IMR-90 (cell line): ENCODE results near the gene AQP12A. TPM values are rescaled to one million over a fixed set of nuclear protein-coding genes. Genes with fewer than 3 reads are reported as not detected.

Experiments
- ATAC-seq: fragments of 200-7000 bp; cut with Tn5 transposase; 2 replicates; pipeline ENCODE4 v1.9.1; 2020; ENCODE audit warnings: low read depth, mild to moderate bottlenecking, moderate library complexity
- BruUV-seq: library from RNA; stranded (reverse); fragments of 400-500 nt; replicated peaks from 2 replicates; lab custom pipeline; 2021; lab: Mats Ljungman, UMichigan
- CTCF ChIA-PET: fragments of 300-600 bp; formaldehyde crosslinking; extraction: SDS; loops from one replicate; lab custom pipeline; 2021; ENCODE audit warnings: antibody characterized with exemption; lab: Yijun Ruan, JAX
- POLR2A ChIA-PET: fragments of 300-600 bp; sonication (Branson Sonifier 250); formaldehyde crosslinking; loops from one replicate; lab custom pipeline; 2022; ENCODE audit warnings: antibody characterized with exemption; ENCODE audit not compliant: unreplicated experiment; lab: Charles Lee
- DNase-seq: peaks from one replicate; pipeline ENCODE4 v3.0.0; 2013
- H2AFZ ChIP-seq: replicated peaks from 2 replicates; pipeline ENCODE3; 2013; ENCODE audit warnings: low read length, mild to moderate bottlenecking; ENCODE audit not compliant: poor library complexity
- H2AK5ac ChIP-seq: 2 replicates; pipeline ENCODE4 v1.6.1; 2013; ENCODE audit warnings: low read depth, low read length, inconsistent platforms
- H2AK9ac ChIP-seq: replicated peaks from 2 replicates; pipeline ENCODE3; 2013; ENCODE audit warnings: mild to moderate bottlenecking, low read depth, low read length, moderate library complexity; ENCODE audit not compliant: poor library complexity
- H2BK120ac ChIP-seq: 2 replicates; pipeline ENCODE4 v1.6.1; 2013; ENCODE audit warnings: low read depth, low read length, inconsistent platforms
- H2BK15ac ChIP-seq: 3 replicates; pipeline ENCODE4 v1.6.1; 2013; ENCODE audit warnings: low read depth, low read length, inconsistent platforms
- H2BK20ac ChIP-seq: 2 replicates; pipeline ENCODE4 v1.6.1; 2013; ENCODE audit warnings: low read depth, mild to moderate bottlenecking, inconsistent platforms, low read length, moderate library complexity
- H2BK5ac ChIP-seq: 2 replicates; pipeline ENCODE4 v1.6.1; 2013; ENCODE audit warnings: mild to moderate bottlenecking, low read depth, low read length, inconsistent platforms; ENCODE audit not compliant: poor library complexity, severe bottlenecking
- H3K14ac ChIP-seq: replicated peaks from 2 replicates; pipeline ENCODE4 v1.6.1; 2013; ENCODE audit warnings: low read depth, low read length, inconsistent platforms
- H3K18ac ChIP-seq: 2 replicates; pipeline ENCODE4 v1.6.1; 2013; ENCODE audit warnings: low read depth, low read length, control low read depth
- H3K23ac ChIP-seq: 2 replicates; pipeline ENCODE4 v1.6.1; 2013; ENCODE audit warnings: low read depth, low read length, inconsistent platforms
- H3K27ac ChIP-seq: 2 replicates; pipeline ENCODE4 v1.5.1; 2013; ENCODE audit warnings: mild to moderate bottlenecking, control low read depth, low read length; ENCODE audit not compliant: insufficient read depth
- H3K27me3 ChIP-seq: 2 replicates; pipeline ENCODE4 v1.6.1; 2013; ENCODE audit warnings: low read length; ENCODE audit not compliant: control insufficient read depth, insufficient read depth
- H3K36me3 ChIP-seq: 2 replicates; pipeline ENCODE4 v1.6.1; 2013; ENCODE audit warnings: low read length, mixed read lengths; ENCODE audit not compliant: control insufficient read depth, insufficient read depth
- H3K4ac ChIP-seq: 2 replicates; pipeline ENCODE4 v1.6.1; 2013; ENCODE audit warnings: low read depth, low read length, inconsistent platforms
- H3K4me1 ChIP-seq: 2 replicates; pipeline ENCODE4 v1.6.1; 2013; ENCODE audit warnings: low read length, mixed read lengths; ENCODE audit not compliant: control insufficient read depth, insufficient read depth
- H3K4me2 ChIP-seq: 2 replicates; pipeline ENCODE4 v1.6.1; 2013; ENCODE audit warnings: low read depth, mild to moderate bottlenecking, control low read depth, low read length, moderate library complexity
- H3K4me3 ChIP-seq: 2 replicates; pipeline ENCODE4 v1.5.1; 2013; ENCODE audit warnings: low read depth, mild to moderate bottlenecking, control low read depth, low read length, moderate library complexity; ENCODE audit not compliant: insufficient read depth
- H3K56ac ChIP-seq: 2 replicates; pipeline ENCODE4 v1.6.1; 2013; ENCODE audit warnings: low read length, inconsistent platforms; ENCODE audit not compliant: insufficient read depth; ENCODE audit errors: extremely low read depth
- H3K79me1 ChIP-seq, 2 experiments: 2 replicates each; pipeline ENCODE4 v1.6.1; 2013; ENCODE audit warnings: low read length in 2 of 2, inconsistent platforms in 1 of 2, low read depth in 1 of 2
- H3K9ac ChIP-seq: 2 replicates; pipeline ENCODE4 v1.6.1; 2013; ENCODE audit warnings: low read depth, low read length, control low read depth
- H3K9me1 ChIP-seq: 2 replicates; pipeline ENCODE4 v1.6.1; 2013; ENCODE audit warnings: low read length, inconsistent platforms; ENCODE audit not compliant: insufficient read depth
- H3K9me3 ChIP-seq: 2 replicates; pipeline ENCODE4 v1.6.1; 2013; ENCODE audit warnings: low read length; ENCODE audit not compliant: control insufficient read depth, insufficient read depth
- H4K20me1 ChIP-seq: 2 replicates; pipeline ENCODE4 v1.6.1; 2013; ENCODE audit warnings: low read length, inconsistent platforms; ENCODE audit not compliant: insufficient read depth
- H4K5ac ChIP-seq: 2 replicates; pipeline ENCODE4 v1.6.1; 2013; ENCODE audit warnings: mild to moderate bottlenecking, low read depth, low read length, control low read depth
- H4K8ac ChIP-seq, 2 experiments: 2 replicates each; pipeline ENCODE4 v1.6.1; 2013; ENCODE audit warnings: low read depth in 2 of 2, low read length in 2 of 2, control low read depth in 1 of 2, inconsistent platforms in 1 of 2
- H4K91ac ChIP-seq: 2 replicates; pipeline ENCODE4 v1.6.1; 2013; ENCODE audit warnings: low read depth, low read length, inconsistent platforms; ENCODE audit not compliant: insufficient read depth
- CEBPB ChIP-seq: IDR thresholded peaks from 2 replicates; pipeline ENCODE4 v1.6.1; 2012; ENCODE audit warnings: low read depth, low read length, improper control_type of control experiment
- CTCF ChIP-seq: conservative IDR thresholded peaks from 2 replicates; pipeline ENCODE4 v1.5.1; 2012; ENCODE audit warnings: mild to moderate bottlenecking, low read depth, low read length, improper control_type of control experiment
- ELK1 ChIP-seq: fragments of 150-350 bp; IDR thresholded peaks from 2 replicates; pipeline ENCODE4 v1.6.1; 2016; ENCODE audit warnings: low read depth, mild to moderate bottlenecking, low read length, moderate library complexity, borderline replicate concordance
- FOS ChIP-seq: fragments of 150-350 bp; IDR thresholded peaks from 2 replicates; pipeline ENCODE4 v1.6.1; 2016; ENCODE audit warnings: low read depth, low read length
- NFE2L2 ChIP-seq: fragments of 150-350 bp; IDR thresholded peaks from 2 replicates; pipeline ENCODE4 v1.6.1; 2016; ENCODE audit warnings: low read depth, mild to moderate bottlenecking, low read length
- POLR2A ChIP-seq: IDR thresholded peaks from 2 replicates; pipeline ENCODE4 v1.6.1; 2012; ENCODE audit warnings: mild to moderate bottlenecking, low read depth, low read length
- RAD21 ChIP-seq: IDR thresholded peaks from 2 replicates; pipeline ENCODE4 v1.6.1; 2012; ENCODE audit warnings: low read length, improper control_type of control experiment
- RCOR1 ChIP-seq: IDR thresholded peaks from 2 replicates; pipeline ENCODE4 v1.6.1; 2012; ENCODE audit warnings: mild to moderate bottlenecking, low read length, improper control_type of control experiment; ENCODE audit not compliant: insufficient replicate concordance
- RFX5 ChIP-seq: IDR thresholded peaks from 2 replicates; pipeline ENCODE4 v1.8.0; 2012; ENCODE audit warnings: low read depth, mild to moderate bottlenecking, low read length, moderate library complexity
- SMC3 ChIP-seq: fragments of 150-350 bp; IDR thresholded peaks from 2 replicates; pipeline ENCODE4 v1.6.1; 2016; ENCODE audit warnings: low read depth, mild to moderate bottlenecking, antibody characterized with exemption, low read length, moderate library complexity
- USF2 ChIP-seq: fragments of 150-350 bp; IDR thresholded peaks from 2 replicates; pipeline ENCODE4 v1.6.1; 2017; ENCODE audit warnings: mild to moderate bottlenecking, antibody characterized with exemption, low read length, low read depth
- WGBS, 2 experiments: methylation state at CpG; one replicate each; pipeline versions ENCODE4 v1.1.5 to v1.1.7; 2013; ENCODE audit warnings: missing lambda C conversion rate in 2 of 2; ENCODE audit not compliant: insufficient read length in 1 of 2; ENCODE audit errors: extremely low coverage in 2 of 2; 5-methylcytosine and 5-hydroxymethylcytosine counted together
- dilution Hi-C: fragments of 300-500 bp; cut with HindIII; formaldehyde crosslinking; loops from one replicate; pipeline ENCODE4 v1.14.3; 2018; ENCODE audit warnings: low sequenced_read_pairs; ENCODE audit not compliant: unreplicated experiment
- in situ Hi-C: fragments of 300-500 bp; cut with MboI; formaldehyde crosslinking; loops from 3 replicates; pipeline ENCODE4 v1.14.3; 2019; ENCODE audit warnings: low sequenced_read_pairs, inconsistent platforms, mixed read lengths
- intact Hi-C: fragments of 100-400 bp; cut with micrococcal nuclease; formaldehyde crosslinking; loops from 2 replicates; pipeline ENCODE4 v1.10.0; 2022
- polyA plus RNA-seq, 3 experiments: library from polyadenylated mRNA; depleted of rRNA; stranded (reverse); fragments of >200 nt; gene quantifications; 2 replicates each; pipeline ENCODE4 v1.2.3, GENCODE V29; 2012; ENCODE audit warnings: low replicate concordance in 1 of 3
- total RNA-seq: library from RNA; depleted of rRNA; stranded (reverse); fragments of >200 nt; gene quantifications from 2 replicates; pipeline ENCODE4 v1.2.3, GENCODE V29; 2012

Gene AQP12A
- total and polyA plus RNA-seq, 2 of the 4 experiments (the other 2 are of a cell fraction) = not detected

- H3K27ac ChIP-seq = no peak overlapping the region
- H4K5ac ChIP-seq = no peak overlapping the region
- DNase-seq (no peak), ATAC-seq (no peak)
- ChIA-PET CTCF (no interaction called here), POLR2A (no interaction called here)
- H3K56ac ChIP-seq = no peak overlapping the region
- intact Hi-C loops = no loop called here
- no peak overlapping the region for H4K91ac ChIP-seq
- H2BK5ac ChIP-seq = no peak overlapping the region
- H2BK15ac ChIP-seq = no peak overlapping the region
- no peaks in the 10 kb centered on the region for H3K4me1 ChIP-seq
- no peak overlapping the region for H3K18ac ChIP-seq
- no TSS peak for BruUV-seq
- no peaks in the 10 kb centered on the region for H3K9me1 ChIP-seq
- no peak overlapping the region for H2AK9ac ChIP-seq
- in situ Hi-C loops = no loop called here
- H3K79me1 ChIP-seq = no peaks in the 10 kb centered on the region
- no peak overlapping the region for H3K4ac ChIP-seq
- H2BK20ac ChIP-seq = no peak overlapping the region
- no peak overlapping the region for H2BK120ac ChIP-seq
- 68% methylated on average over 31 of the region's 32 CpGs; no CpG with 5 or more reads in 1 of the 2 experiments for WGBS, 2 experiments
- H3K9ac ChIP-seq = no peak overlapping the region
- H3K14ac ChIP-seq = no peak overlapping the region
- no peak overlapping the region for H3K4me2 ChIP-seq
- no peak overlapping the region for H3K23ac ChIP-seq
- peaks cover 27% of the 10 kb centered on the region; the same call in 1 of the 2 replicates for H3K27me3 ChIP-seq
- dilution Hi-C loops = no loop called here
- H2AK5ac ChIP-seq = no peak overlapping the region
- H3K9me3 ChIP-seq = no peaks in the 10 kb centered on the region
- H4K8ac ChIP-seq = no peak overlapping the region
- H2AFZ ChIP-seq = no peak overlapping the region
- no peaks in the 10 kb centered on the region for H3K36me3 ChIP-seq
- TF ChIP-seq CEBPB (no peak), POLR2A (no peak), USF2 (no peak; the same call in 1 of the 2 replicates), CTCF (no peak), SMC3 (no peak), RFX5 (no peak), RCOR1 (no peak), NFE2L2 (no peak), RAD21 (no peak), FOS (no peak), ELK1 (no peak)
- no peaks in the 10 kb centered on the region for H4K20me1 ChIP-seq
- H3K4me3 ChIP-seq = no peak overlapping the region
Measured at GRCh38 chr2:240722796-240723735, 31.4 kb downstream of the AQP12A start.
